Progenitor cell of endocrine pancreas (in vitro differentiated cells): ENCODE data around the gene OR4C46. TPM values are rescaled to one million over a fixed set of nuclear protein-coding genes. Genes with fewer than 3 reads are reported as not detected.
"Not testable (repeated sequence)": the region's sequence is repeated elsewhere in the genome, so short reads cannot be mapped to it uniquely, and the experiment has no call there.

Experiments used
- DNase-seq: peaks from one replicate; pipeline ENCODE4 v3.0.0; 2021; ENCODE audit warnings: low spot score; ENCODE audit not compliant: unreplicated experiment
- H3K27ac Mint-ChIP-seq: 2 replicates; pipeline ENCODE4 v1.8.0; 2021; ENCODE audit warnings: mild to moderate bottlenecking, moderate library complexity, mixed read lengths
- H3K27me3 Mint-ChIP-seq: 2 replicates; pipeline ENCODE4 v1.8.0; 2021; ENCODE audit warnings: mixed read lengths
- H3K36me3 Mint-ChIP-seq: 2 replicates; pipeline ENCODE4 v1.8.0; 2022; ENCODE audit warnings: mixed read lengths; ENCODE audit not compliant: insufficient read depth
- H3K4me1 Mint-ChIP-seq: 2 replicates; pipeline ENCODE4 v1.8.0; 2021; ENCODE audit warnings: low read depth, mixed read lengths
- H3K4me3 Mint-ChIP-seq: 2 replicates; pipeline ENCODE4 v1.8.0; 2021; ENCODE audit warnings: low read depth, mild to moderate bottlenecking, moderate library complexity, mixed read lengths
- H3K9me3 Mint-ChIP-seq: 2 replicates; pipeline ENCODE4 v1.8.0; 2021; ENCODE audit warnings: low read depth, mixed read lengths
- CTCF ChIP-seq: fragments of 200-600 bp; sonication (generic); IDR thresholded peaks from one replicate; pipeline ENCODE4 v1.5.0; 2021; ENCODE audit warnings: antibody characterized with exemption, mild to moderate bottlenecking; ENCODE audit not compliant: unreplicated experiment
- long read RNA-seq: library from polyadenylated mRNA; unstranded; transcript quantifications from one replicate; pipeline ENCODE4 v2.0.0, GENCODE V29; 2020
- total RNA-seq: library from RNA; stranded (reverse); gene quantifications from 2 replicates; pipeline ENCODE4 v1.2.1, GENCODE V29; 2021

OR4C46 gene
- total RNA-seq, result not detected in 2 replicates
- long read RNA-seq, result 0 reads

- H3K27ac Mint-ChIP-seq, result no peak within 1 kb of the TSS
- DNase-seq, result no peak
- no peaks in the 10 kb centered on the region for H3K27me3 Mint-ChIP-seq
- peaks cover 53% of the 10 kb centered on the region for H3K9me3 Mint-ChIP-seq
- TF ChIP-seq CTCF, result no peak
- H3K36me3 Mint-ChIP-seq, result peaks cover 1% of the 10 kb centered on the region
- no peak within 1 kb of the TSS for H3K4me3 Mint-ChIP-seq
- no peaks in the 10 kb centered on the region for H3K4me1 Mint-ChIP-seq
Measured at GRCh38 chr11:54603898-54604297, at the start of gene OR4C46. Gene OR4C46, minus strand, starts transcription at chr11:54603998. Its CDS starts 0 bp downstream, at chr11:54603998.

DNA sequence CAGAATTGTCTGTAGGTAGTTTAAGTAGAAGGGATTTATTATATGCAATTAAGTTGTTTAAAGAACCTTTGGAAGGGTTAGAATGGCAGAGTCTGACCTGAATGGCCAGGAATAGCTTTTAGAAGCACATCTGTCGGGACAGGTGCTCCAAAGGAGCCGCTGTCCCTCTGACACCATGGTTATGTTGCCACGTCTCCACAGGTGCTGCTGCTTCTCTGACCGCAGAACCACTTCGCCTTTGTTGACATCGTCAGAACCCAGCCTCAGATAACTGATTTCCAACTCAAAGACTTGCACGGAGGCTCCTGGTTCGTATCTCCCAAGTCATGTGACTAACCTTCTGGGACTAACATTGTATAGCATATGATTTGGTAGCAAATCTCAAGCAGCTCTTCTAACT is 41.8 kb upstream of the OR4C46 start:
- H3K27ac Mint-ChIP-seq, H3K4me3 Mint-ChIP-seq, H3K36me3 Mint-ChIP-seq, H3K4me1 Mint-ChIP-seq, DNase-seq, H3K27me3 Mint-ChIP-seq: not testable (repeated sequence)
- H3K9me3 Mint-ChIP-seq, result peaks cover 34% of the 10 kb centered on the region

DNA sequence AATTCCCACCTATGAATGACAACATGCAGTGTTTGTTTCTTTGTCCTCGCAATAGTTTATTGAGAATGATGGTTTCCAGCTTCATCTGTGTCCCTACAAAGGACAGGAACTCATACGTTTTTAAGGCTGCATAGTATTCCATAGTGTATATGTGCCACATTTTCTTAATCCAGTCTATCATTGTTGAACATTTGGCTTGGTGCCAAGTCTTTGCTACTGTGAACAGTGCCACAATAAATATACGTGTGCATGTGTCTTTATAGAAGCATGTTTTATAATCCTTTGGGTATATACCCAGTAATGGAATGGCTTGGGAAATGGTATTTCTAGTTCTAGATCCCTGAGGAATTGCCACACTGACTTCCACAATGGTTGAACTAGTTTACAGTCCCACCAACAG is 42.4 kb downstream of the OR4C46 start:
- not testable (repeated sequence) for H3K27ac Mint-ChIP-seq, H3K4me1 Mint-ChIP-seq, DNase-seq, H3K4me3 Mint-ChIP-seq, H3K36me3 Mint-ChIP-seq, H3K27me3 Mint-ChIP-seq
- peaks cover 66% of the 10 kb centered on the region for H3K9me3 Mint-ChIP-seq

DNA sequence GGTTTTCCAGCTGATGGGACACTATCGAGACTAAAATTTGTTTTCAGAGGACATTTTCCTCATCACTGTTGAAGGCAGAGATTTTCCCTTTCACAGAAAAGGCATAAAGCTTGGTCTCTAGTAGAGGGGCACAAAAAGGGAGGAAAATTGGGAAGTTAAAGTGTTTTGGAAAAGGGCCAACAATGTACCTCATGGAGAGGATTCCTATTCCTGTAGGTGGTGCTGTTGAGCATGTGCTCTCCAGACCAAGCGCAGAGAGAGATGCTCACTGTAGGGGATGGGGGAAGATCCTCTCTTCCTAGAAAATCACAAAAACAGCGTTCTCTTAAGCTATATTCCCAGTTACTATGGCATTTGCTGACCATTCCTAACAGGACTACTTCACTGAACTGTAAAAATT is 44.9 kb downstream of the OR4C46 start:
- no peak overlapping the region for H3K27ac Mint-ChIP-seq
- DNase-seq, result no peak
- peaks cover 51% of the 10 kb centered on the region for H3K9me3 Mint-ChIP-seq
- H3K27me3 Mint-ChIP-seq, result no peaks in the 10 kb centered on the region
- TF ChIP-seq CTCF, result no peak
- no peaks in the 10 kb centered on the region for H3K4me1 Mint-ChIP-seq
- H3K36me3 Mint-ChIP-seq, result peaks cover 2% of the 10 kb centered on the region
- no peak overlapping the region for H3K4me3 Mint-ChIP-seq

DNA sequence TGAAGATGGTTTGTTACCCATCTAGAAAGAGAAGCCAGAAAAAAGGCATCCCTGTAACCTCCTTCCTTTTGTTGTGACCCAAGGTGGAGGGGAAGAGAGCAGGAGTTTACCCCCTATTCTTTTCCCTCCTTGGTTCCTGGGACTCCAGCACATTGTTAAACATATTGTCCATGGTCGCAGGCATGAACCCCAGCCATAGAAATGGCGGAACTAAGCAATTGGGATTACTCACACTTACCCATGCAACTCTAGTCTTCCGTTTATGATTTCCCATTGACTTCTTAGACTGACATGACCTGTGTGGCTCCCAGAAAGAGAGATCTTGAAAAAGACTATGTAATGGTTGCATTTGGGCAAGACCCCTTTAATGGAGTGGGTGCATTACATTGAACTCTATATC is 45.4 kb downstream of the OR4C46 start:
- peaks cover 51% of the 10 kb centered on the region for H3K9me3 Mint-ChIP-seq
- no peak for TF ChIP-seq CTCF
- H3K4me3 Mint-ChIP-seq, result no peak overlapping the region
- no peaks in the 10 kb centered on the region for H3K4me1 Mint-ChIP-seq
- no peaks in the 10 kb centered on the region for H3K27me3 Mint-ChIP-seq
- H3K27ac Mint-ChIP-seq, result no peak overlapping the region
- peaks cover 2% of the 10 kb centered on the region for H3K36me3 Mint-ChIP-seq
- DNase-seq, result no peak

Other genes starting within 250 kb of the OR4C46 start
- not detected in 2 replicates for gene OR4A5, start 102.8 kb upstream of the OR4C46 start, total RNA-seq